Measurements from ENCODE around the gene SPPL2B. TPM values are rescaled to one million over a fixed set of nuclear protein-coding genes. Genes with fewer than 3 reads are reported as not detected.
"Not testable (repeated sequence)": the region's sequence is repeated elsewhere in the genome, so short reads cannot be mapped to it uniquely, and the experiment has no call there.

The SPPL2B gene
- total RNA-seq, 1 donor from 2014 or later, result 36.1 TPM

DNA sequence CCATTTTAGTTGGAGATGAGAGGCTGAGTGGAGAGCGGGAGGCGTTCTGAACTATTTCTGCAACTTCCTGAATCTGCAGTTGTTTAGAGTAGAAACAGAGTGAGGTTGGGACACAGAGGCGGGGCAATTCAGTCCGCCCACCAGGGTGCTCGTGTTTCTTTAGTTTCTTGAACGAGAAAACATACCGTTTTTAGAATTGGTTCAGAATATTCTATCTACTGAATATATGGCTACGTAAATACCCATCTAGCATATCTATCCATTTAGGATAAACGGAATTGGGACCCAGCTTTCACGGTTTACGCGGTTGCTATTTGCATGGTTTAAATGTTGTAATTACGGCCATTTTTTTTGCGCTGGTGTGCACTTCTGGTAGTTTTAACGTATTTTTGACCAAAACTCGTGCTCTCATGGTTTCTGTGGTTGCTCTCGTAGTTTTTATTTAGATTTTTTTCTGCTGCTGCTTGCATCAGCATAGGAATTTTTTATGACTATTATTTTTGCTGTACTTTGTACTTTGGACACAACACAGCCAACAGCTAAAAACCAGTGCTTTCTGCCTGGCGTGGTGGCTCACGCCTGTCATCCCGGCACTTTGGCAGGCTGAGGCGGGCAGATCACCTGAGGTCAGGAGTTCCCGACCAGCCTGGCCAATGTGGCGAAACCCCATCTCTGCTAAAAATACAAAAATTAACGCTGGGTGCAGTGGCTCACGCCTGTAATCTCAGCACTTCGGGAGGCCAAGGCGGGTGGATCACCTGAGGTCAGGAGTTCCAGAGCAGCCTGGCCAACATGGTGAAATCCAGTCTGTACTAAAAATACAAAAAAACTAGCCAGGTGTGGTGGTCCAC lies 66.2 kb downstream of the SPPL2B start:
- no peaks in the 10 kb centered on the region for H3K36me3 ChIP-seq (ENCODE audit: control insufficient read depth, insufficient read depth, low read length)
- no peak for DNase-seq (ENCODE audit: low read depth)
- TF ChIP-seq, protein P1, sequence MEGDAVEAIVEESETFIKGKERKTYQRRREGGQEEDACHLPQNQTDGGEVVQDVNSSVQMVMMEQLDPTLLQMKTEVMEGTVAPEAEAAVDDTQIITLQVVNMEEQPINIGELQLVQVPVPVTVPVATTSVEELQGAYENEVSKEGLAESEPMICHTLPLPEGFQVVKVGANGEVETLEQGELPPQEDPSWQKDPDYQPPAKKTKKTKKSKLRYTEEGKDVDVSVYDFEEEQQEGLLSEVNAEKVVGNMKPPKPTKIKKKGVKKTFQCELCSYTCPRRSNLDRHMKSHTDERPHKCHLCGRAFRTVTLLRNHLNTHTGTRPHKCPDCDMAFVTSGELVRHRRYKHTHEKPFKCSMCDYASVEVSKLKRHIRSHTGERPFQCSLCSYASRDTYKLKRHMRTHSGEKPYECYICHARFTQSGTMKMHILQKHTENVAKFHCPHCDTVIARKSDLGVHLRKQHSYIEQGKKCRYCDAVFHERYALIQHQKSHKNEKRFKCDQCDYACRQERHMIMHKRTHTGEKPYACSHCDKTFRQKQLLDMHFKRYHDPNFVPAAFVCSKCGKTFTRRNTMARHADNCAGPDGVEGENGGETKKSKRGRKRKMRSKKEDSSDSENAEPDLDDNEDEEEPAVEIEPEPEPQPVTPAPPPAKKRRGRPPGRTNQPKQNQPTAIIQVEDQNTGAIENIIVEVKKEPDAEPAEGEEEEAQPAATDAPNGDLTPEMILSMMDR (IDR thresholded peaks at IDR 0.05; ENCODE audit: insufficient read depth, low read length, poor library complexity, severe bottlenecking), result no peak
- H3K4me3 ChIP-seq (ENCODE audit: low read depth, low read length), result no peak overlapping the region
- no peaks in the 10 kb centered on the region for H3K27me3 ChIP-seq (ENCODE audit: control insufficient read depth, insufficient read depth, low read length)

DNA sequence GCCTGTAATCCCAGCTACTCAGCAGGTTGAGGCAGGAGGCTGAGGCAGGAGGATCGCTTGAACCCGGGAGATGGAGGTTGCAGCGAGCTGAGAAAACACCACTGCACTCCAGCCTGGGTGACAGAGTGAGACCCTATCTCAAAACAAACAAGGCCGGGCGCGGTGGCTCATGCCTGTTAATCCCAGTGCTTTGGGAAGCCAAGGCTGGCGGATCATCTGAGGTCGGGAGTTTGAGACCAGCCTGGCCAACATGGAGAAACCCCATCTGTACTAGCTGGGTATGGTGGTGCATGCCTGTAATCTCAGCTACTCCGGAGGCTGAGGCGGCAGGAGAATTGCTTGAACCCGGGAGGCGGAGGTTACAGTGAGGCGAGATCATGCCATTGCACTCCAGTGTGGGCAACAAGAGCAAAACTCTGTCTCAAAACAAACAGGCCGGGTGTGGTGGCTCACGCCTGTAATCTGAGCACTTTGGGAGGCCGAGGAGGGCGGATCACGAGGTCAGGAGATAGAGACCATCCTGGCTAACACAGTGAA lies 66.9 kb downstream of the SPPL2B start:
- not testable (repeated sequence) for H3K27me3 ChIP-seq (ENCODE audit: control insufficient read depth, insufficient read depth, low read length); H3K36me3 ChIP-seq (ENCODE audit: control insufficient read depth, insufficient read depth, low read length); DNase-seq (ENCODE audit: low read depth); H3K4me3 ChIP-seq (ENCODE audit: low read depth, low read length)

DNA sequence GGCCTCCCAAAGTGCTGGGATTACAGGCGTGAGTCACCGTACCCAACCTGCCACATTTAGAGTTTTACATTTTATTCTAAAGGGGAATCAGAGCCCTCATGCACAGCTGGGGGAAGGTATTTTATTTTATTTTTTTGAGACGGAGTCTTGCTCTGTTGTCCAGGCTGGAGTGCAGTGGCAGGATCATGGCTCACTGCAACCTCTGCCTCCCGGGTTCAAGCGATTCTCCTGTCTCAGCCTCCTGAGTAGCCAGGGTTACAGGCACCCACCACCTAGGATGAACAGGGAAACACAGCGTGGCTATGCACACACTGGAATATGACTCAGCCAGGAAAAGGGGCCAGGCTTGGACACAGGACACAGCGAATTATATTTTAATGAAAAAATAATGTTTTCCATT lies 68.7 kb downstream of the SPPL2B start:
- DNase-seq (ENCODE audit: low read depth), result not testable (repeated sequence)

DNA sequence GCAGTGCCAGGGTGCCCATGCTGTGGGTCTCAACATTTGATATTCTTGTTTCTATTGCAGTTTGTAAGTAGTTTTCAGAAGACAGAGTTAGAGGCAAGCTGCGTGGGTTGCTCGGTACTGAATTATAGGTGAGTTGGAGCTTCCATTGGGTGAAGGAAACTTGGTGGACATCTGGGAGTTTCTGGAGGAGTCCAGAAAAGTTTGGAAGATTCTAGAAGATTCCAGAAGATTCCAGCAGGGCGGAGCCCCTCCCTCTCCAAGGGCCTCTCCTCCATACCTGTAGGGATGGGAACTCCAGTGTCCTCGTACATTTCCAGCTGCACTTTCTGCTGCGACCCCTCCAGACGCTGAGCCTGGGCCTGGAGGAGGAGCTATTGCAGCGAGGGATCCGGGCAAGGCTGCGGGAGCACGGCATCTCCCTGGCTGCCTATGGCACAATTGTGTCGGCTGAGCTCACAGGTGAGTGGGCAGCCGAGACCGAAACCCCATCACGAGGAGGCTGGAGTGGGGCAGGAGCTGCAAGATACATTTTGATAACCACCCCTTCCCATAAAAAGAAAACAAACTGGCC lies 70.3 kb downstream of the SPPL2B start:
- no peaks in the 10 kb centered on the region for H3K27me3 ChIP-seq (ENCODE audit: control insufficient read depth, insufficient read depth, low read length)
- TF ChIP-seq, protein P1 (IDR thresholded peaks at IDR 0.05; ENCODE audit: insufficient read depth, low read length, poor library complexity, severe bottlenecking), result no peak
- no peak overlapping the region for H3K4me3 ChIP-seq (ENCODE audit: low read depth, low read length)
- H3K36me3 ChIP-seq (ENCODE audit: control insufficient read depth, insufficient read depth, low read length), result no peaks in the 10 kb centered on the region
- no peak for DNase-seq (ENCODE audit: low read depth)

More for the DNA sequence above, 68.7 kb downstream of the SPPL2B start:
- H3K36me3 ChIP-seq (ENCODE audit: control insufficient read depth, insufficient read depth, low read length); H3K4me3 ChIP-seq (ENCODE audit: low read depth, low read length); H3K27me3 ChIP-seq (ENCODE audit: control insufficient read depth, insufficient read depth, low read length): not testable (repeated sequence)

DNA sequence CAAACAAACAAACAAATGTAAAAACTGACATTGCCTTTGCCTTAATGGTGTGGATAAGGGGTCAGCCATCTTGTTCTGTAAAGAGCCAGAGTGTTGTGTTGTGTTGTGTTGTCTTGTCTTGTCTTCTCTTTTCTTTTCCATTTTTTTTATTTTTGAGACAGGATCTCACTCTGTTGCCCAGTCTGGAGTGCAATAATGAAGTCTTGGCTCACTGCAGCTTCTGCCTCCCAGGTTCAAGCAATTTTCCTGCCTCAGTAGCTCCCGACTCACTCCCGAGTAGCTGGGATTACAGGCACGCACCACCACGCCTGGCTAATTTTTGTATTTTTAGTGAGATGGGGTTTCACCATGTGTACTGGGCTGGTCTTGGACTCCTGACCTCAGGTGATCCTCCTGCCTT lies 71.1 kb downstream of the SPPL2B start:
- DNase-seq (ENCODE audit: low read depth), result no peak
- no peaks in the 10 kb centered on the region for H3K27me3 ChIP-seq (ENCODE audit: control insufficient read depth, insufficient read depth, low read length)
- H3K4me3 ChIP-seq (ENCODE audit: low read depth, low read length), result no peak overlapping the region
- H3K36me3 ChIP-seq (ENCODE audit: control insufficient read depth, insufficient read depth, low read length), result no peaks in the 10 kb centered on the region
- TF ChIP-seq, protein P1 (IDR thresholded peaks at IDR 0.05; ENCODE audit: insufficient read depth, low read length, poor library complexity, severe bottlenecking), result no peak

Other genes with a start within 250 kb of the SPPL2B start
- 40.3 and 62.0 TPM in 2 replicates for gene MOB3A, start 232.4 kb upstream of the SPPL2B start, total RNA-seq
- gene IZUMO4, start 231.8 kb upstream of the SPPL2B start, total RNA-seq, result 1.6 and 3.8 TPM in 2 replicates
- gene AP3D1, start 177.1 kb upstream of the SPPL2B start, total RNA-seq, result 178 and 194 TPM in 2 replicates
- 12.0 and 15.7 TPM in 2 replicates for gene DOT1L, start 164.8 kb upstream of the SPPL2B start, total RNA-seq
- 104 TPM in 2 replicates for gene PLEKHJ1, start 92.4 kb upstream of the SPPL2B start, total RNA-seq
- gene SF3A2, start 91.9 kb upstream of the SPPL2B start, total RNA-seq, result 72.4 and 75.4 TPM in 2 replicates
- gene AMH, start 79.4 kb upstream of the SPPL2B start, total RNA-seq, result 0.89 TPM in 1 of 2 replicates, not detected in the other
- gene JSRP1, start 72.3 kb upstream of the SPPL2B start, total RNA-seq, result 2.2 and 2.5 TPM in 2 replicates
- gene PEAK3, start 46.5 kb upstream of the SPPL2B start, total RNA-seq, result not detected in 2 replicates
- gene LINGO3, start 20.5 kb upstream of the SPPL2B start, total RNA-seq, result not detected in 2 replicates
- gene LSM7, start 98 bp upstream of the SPPL2B start, total RNA-seq, result 140 and 144 TPM in 2 replicates
- not detected in 2 replicates for gene TMPRSS9, start 31.6 kb downstream of the SPPL2B start, total RNA-seq
- gene TIMM13, start 98.9 kb downstream of the SPPL2B start, total RNA-seq, result 70.1 and 73.9 TPM in 2 replicates
- 72.9 and 73.4 TPM in 2 replicates for gene LMNB2, start 128.3 kb downstream of the SPPL2B start, total RNA-seq
- gene GADD45B, start 147.4 kb downstream of the SPPL2B start, total RNA-seq, result 99.6 and 106 TPM in 2 replicates

Measured in kidney epithelial cell (primary cell).